ENCODE data around the gene SETD2. TPM values are rescaled to one million over a fixed set of nuclear protein-coding genes. Genes with fewer than 3 reads are reported as not detected.

SETD2 gene
- total RNA-seq, 4 donors from 2014 or later = 58.5 to 81.7 (median 65.9) TPM

DNA sequence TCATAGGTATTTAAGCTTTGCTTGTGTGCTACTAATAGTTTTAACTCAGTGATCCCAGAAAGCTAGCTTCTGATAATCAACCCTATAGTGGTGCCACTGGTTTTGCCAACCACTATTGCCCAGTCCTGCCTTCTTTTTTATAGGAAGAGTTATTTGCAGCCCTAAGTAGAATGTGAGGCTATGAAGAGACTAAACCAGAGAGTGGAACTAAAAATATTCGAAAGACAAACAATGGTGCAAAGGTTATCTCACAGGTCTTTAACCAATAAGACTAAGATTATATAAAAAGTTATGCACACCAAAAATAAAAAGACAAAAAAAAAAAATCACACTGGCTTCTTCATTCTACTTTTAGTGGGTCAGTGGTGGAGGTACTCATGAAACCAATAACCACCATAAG is 98.9 kb downstream of the SETD2 start:
- TF ChIP-seq, protein P1, sequence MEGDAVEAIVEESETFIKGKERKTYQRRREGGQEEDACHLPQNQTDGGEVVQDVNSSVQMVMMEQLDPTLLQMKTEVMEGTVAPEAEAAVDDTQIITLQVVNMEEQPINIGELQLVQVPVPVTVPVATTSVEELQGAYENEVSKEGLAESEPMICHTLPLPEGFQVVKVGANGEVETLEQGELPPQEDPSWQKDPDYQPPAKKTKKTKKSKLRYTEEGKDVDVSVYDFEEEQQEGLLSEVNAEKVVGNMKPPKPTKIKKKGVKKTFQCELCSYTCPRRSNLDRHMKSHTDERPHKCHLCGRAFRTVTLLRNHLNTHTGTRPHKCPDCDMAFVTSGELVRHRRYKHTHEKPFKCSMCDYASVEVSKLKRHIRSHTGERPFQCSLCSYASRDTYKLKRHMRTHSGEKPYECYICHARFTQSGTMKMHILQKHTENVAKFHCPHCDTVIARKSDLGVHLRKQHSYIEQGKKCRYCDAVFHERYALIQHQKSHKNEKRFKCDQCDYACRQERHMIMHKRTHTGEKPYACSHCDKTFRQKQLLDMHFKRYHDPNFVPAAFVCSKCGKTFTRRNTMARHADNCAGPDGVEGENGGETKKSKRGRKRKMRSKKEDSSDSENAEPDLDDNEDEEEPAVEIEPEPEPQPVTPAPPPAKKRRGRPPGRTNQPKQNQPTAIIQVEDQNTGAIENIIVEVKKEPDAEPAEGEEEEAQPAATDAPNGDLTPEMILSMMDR (IDR thresholded peaks at IDR 0.05; ENCODE audit: low read depth) = no peak

DNA sequence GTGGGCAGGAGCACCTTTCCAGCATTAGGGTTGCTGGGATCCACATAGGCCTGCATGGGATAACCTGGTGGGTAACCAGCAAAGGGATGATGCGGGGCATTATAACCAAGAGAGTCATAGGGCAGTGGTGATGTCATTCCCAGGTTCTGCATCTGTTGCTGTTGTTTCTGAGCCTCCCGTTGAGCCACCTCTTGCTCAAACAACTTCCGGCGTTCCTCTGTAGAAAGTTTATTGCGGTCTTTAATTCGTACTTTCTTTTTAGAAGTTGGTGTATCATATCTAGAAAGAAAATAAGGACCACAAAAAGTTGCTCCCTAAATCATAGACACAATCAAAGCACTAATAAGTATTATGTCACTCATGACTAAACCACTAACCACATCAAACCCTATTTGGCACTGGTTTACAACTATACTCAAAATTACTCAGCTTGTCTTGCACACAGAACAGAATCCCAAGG is 106.7 kb downstream of the SETD2 start:
- TF ChIP-seq, protein P1 (IDR thresholded peaks at IDR 0.05; ENCODE audit: low read depth) = no peak

DNA sequence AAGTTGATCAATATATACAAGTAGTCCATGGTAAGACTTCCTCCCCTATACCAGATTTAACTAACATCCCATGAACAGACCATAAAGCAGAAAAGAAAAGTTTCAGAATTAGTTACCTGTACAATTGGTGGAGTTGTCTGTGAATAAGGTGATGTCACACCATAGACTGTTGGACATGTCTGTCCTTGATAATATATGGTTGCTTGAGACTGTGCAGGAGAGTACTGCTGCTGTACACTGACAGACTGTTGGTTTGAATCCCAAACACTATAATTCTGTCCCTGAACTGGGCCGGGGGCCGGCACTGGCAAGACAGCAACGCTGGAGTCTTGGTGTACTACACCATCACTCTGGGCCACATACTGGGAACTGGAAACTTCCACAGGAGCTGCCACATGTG is 107.2 kb downstream of the SETD2 start:
- TF ChIP-seq, protein P1 (IDR thresholded peaks at IDR 0.05; ENCODE audit: low read depth) = no peak

- TF ChIP-seq, protein P1 (IDR thresholded peaks at IDR 0.05; ENCODE audit: low read depth) = no peak
Observed at GRCh38 chr3:47054412-47054811, 109.5 kb downstream of the SETD2 start.

- TF ChIP-seq, protein P1 (IDR thresholded peaks at IDR 0.05; ENCODE audit: low read depth) = no peak
Observed at GRCh38 chr3:47047673-47048072, 116.2 kb downstream of the SETD2 start.

- TF ChIP-seq, protein P1 (IDR thresholded peaks at IDR 0.05; ENCODE audit: low read depth) = no peak
Observed at GRCh38 chr3:47047069-47047468, 116.8 kb downstream of the SETD2 start.

- TF ChIP-seq, protein P1 (IDR thresholded peaks at IDR 0.05; ENCODE audit: low read depth) = no peak
Observed at GRCh38 chr3:47042231-47042791, 121.6 kb downstream of the SETD2 start.

All from subcutaneous adipose tissue (tissue), 4 donors.